Measurements from ENCODE around the gene DENND1A.

The DENND1A gene

GRCh38 chr9:123472862-123473614 is 456.9 kb downstream of the DENND1A start:
- TF ChIP-seq REST (IDR thresholded peaks at IDR 0.05; ENCODE audit: insufficient read depth in 1 of 2, low read depth in 2 of 2, low read length in 2 of 2) (no peak), TAF1 (IDR thresholded peaks at IDR 0.05; ENCODE audit: borderline replicate concordance, insufficient read depth, low read length) (no peak), SIN3A (IDR thresholded peaks at IDR 0.05; ENCODE audit: borderline replicate concordance, insufficient read depth, low read length) (no peak), FOXP2 (optimal IDR thresholded peaks at IDR 0.05; ENCODE audit: borderline replicate concordance, extremely low read depth, extremely low read length, insufficient read depth) (no peak)

GRCh38 chr9:123471843-123472570 is 457.9 kb downstream of the DENND1A start:
- TF ChIP-seq SIN3A (IDR thresholded peaks at IDR 0.05; ENCODE audit: borderline replicate concordance, insufficient read depth, low read length) = no peak

GRCh38 chr9:123470991-123471770 is 458.7 kb downstream of the DENND1A start:
- no peak for TF ChIP-seq FOXP2 (optimal IDR thresholded peaks at IDR 0.05; ENCODE audit: borderline replicate concordance, extremely low read depth, extremely low read length, insufficient read depth)
- no peak for TF ChIP-seq SIN3A (IDR thresholded peaks at IDR 0.05; ENCODE audit: borderline replicate concordance, insufficient read depth, low read length)
- no peak for TF ChIP-seq POLR2AphosphoS5 (IDR thresholded peaks at IDR 0.05; ENCODE audit: low read depth, low read length)
- no peak for TF ChIP-seq TAF1 (IDR thresholded peaks at IDR 0.05; ENCODE audit: borderline replicate concordance, insufficient read depth, low read length)
- TF ChIP-seq REST (IDR thresholded peaks at IDR 0.05; ENCODE audit: insufficient read depth in 1 of 2, low read depth in 2 of 2, low read length in 2 of 2) = no peak

- no peak for TF ChIP-seq TAF1 (IDR thresholded peaks at IDR 0.05; ENCODE audit: borderline replicate concordance, insufficient read depth, low read length)
- no peak for TF ChIP-seq SIN3A (IDR thresholded peaks at IDR 0.05; ENCODE audit: borderline replicate concordance, insufficient read depth, low read length)
Observed at GRCh38 chr9:123470121-123470782, 459.7 kb downstream of the DENND1A start.

GRCh38 chr9:123469282-123469681 is 460.6 kb downstream of the DENND1A start:
- TF ChIP-seq POLR2AphosphoS5 (IDR thresholded peaks at IDR 0.05; ENCODE audit: low read depth, low read length) (no peak), REST (IDR thresholded peaks at IDR 0.05; ENCODE audit: insufficient read depth in 1 of 2, low read depth in 2 of 2, low read length in 2 of 2) (no peak), TAF1 (IDR thresholded peaks at IDR 0.05; ENCODE audit: borderline replicate concordance, insufficient read depth, low read length) (no peak), FOXP2 (optimal IDR thresholded peaks at IDR 0.05; ENCODE audit: borderline replicate concordance, extremely low read depth, extremely low read length, insufficient read depth) (no peak), SIN3A (IDR thresholded peaks at IDR 0.05; ENCODE audit: borderline replicate concordance, insufficient read depth, low read length) (no peak)

Data from PFSK-1 (cell line).